ENCODE results near the gene DLD. TPM values are rescaled to one million over a fixed set of nuclear protein-coding genes. Genes with fewer than 3 reads are reported as not detected.

DLD gene
- total and polyA plus RNA-seq, 12 donors, result 21.6 to 616 (median 149) TPM

DNA sequence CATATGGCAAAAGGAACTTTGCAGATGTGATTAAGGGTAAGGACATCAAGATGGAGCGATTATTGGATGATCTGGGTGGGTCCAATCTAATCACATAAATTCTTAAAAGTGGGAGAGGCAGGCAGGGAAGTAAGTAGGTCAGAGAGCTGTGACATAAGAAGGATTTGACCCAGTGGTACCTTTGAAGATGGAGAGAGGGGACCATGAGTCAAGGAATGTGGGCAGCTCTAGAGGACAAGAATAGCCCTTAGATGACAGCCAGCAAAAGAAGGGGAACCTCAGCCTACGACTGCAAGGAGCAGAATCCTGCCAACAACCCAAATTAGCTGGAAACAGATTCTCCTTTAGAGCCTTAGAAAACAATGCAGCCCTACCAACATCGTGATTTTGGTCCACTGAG lies 77.5 kb downstream of the DLD start:
- DNase-seq, result no peak
- peaks cover 0 to 9% of the 10 kb centered on the region in 2 donors for H3K4me1 ChIP-seq (replicated peaks in 1 of 2)
- 76 to 93% (median 86%) methylated on average over 3 of the region's 3 CpGs for WGBS, 4 donors
- H3K27me3 ChIP-seq, result no peaks in the 10 kb centered on the region
- no peak for TF ChIP-seq CTCF (IDR thresholded peaks at IDR 0.05)
- no peak for TF ChIP-seq POLR2A (IDR thresholded peaks at IDR 0.05)
- no peak overlapping the region for H3K4me3 ChIP-seq
- no peaks in the 10 kb centered on the region for H3K9me3 ChIP-seq (replicated peaks in 1 of 3)
- intact Hi-C loops (cut with DNase I), result no loop called here
- no peaks in the 10 kb centered on the region for H3K36me3 ChIP-seq (replicated peaks in 1 of 2)
- H3K27ac ChIP-seq, result no peak overlapping the region

GRCh38 chr7:107969856-107970255 lies 78.9 kb downstream of the DLD start:
- DNase-seq, result peak in 4 of 7 donors; percentile 32 to 70 (median 46)
- Histone ChIP-seq H3K4me3 (no peak overlapping the region), H3K27ac (peak overlapping the region in 1 of 5 donors; percentile 48), H3K36me3 (replicated peaks in 1 of 2) (no peaks in the 10 kb centered on the region), H3K4me1 (replicated peaks in 1 of 2) (peaks cover 0 to 9% of the 10 kb centered on the region in 2 donors), H3K9me3 (replicated peaks in 1 of 3) (no peaks in the 10 kb centered on the region), H3K27me3 (no peaks in the 10 kb centered on the region)
- intact Hi-C loops (cut with DNase I), result no loop called here
- no peak for TF ChIP-seq POLR2A (IDR thresholded peaks at IDR 0.05)
- TF ChIP-seq CTCF (IDR thresholded peaks at IDR 0.05), result no peak
- WGBS, 4 donors, result 51 to 55% (median 53%) methylated on average over 6 of the region's 6 CpGs

Other genes with a start within 250 kb of the DLD start
- gene SLC26A4, start 230.4 kb upstream of the DLD start, total RNA-seq, result under 1 TPM in 8 of 9 donors, not detected in 1; 0.06 to 0.78 (median 0.29) TPM
- under 1 TPM; 0.13 to 0.16 (median 0.16) TPM for gene SLC26A4, start 230.4 kb upstream of the DLD start, polyA plus RNA-seq
- 10 to 100 TPM; 16.4 to 34.1 (median 19.8) TPM for gene CBLL1, start 147.0 kb upstream of the DLD start, total RNA-seq
- gene CBLL1, start 147.0 kb upstream of the DLD start, polyA plus RNA-seq, result 10 to 100 TPM in 1 of 3 donors, 1 to 10 TPM in 2; 4.0 to 32.3 (median 5.1) TPM
- gene SLC26A3, start 88.0 kb upstream of the DLD start, total RNA-seq, result under 1 TPM in 2 of 9 donors, not detected in 7; 0.38 to 0.50 TPM
- under 1 TPM in 2 of 3 donors, not detected in 1; 0.03 to 0.48 TPM for gene SLC26A3, start 88.0 kb upstream of the DLD start, polyA plus RNA-seq
- 100 to 1,000 TPM in 2 of 9 donors, 10 to 100 TPM in 7; 48.6 to 159 (median 88.9) TPM for gene LAMB1, start 112.0 kb downstream of the DLD start, total RNA-seq
- gene LAMB1, start 112.0 kb downstream of the DLD start, polyA plus RNA-seq, result 100 to 1,000 TPM in 2 of 3 donors, 10 to 100 TPM in 1; 73.6 to 164 (median 144) TPM
- gene LAMB4, start 239.2 kb downstream of the DLD start, total RNA-seq, result 1 to 10 TPM in 1 of 9 donors, under 1 TPM in 4, not detected in 4; 0.12 to 1.0 (median 0.27) TPM
- gene LAMB4, start 239.2 kb downstream of the DLD start, polyA plus RNA-seq, result under 1 TPM in 2 of 3 donors, not detected in 1; 0.16 to 0.40 TPM